Activated gamma-delta T cell treated with anti-CD3 and anti-CD28 coated beads, Interleukin-2, amount 50 U/mL, for 16 hours (primary cell): ENCODE measurements around the gene CNTNAP1.
"Not testable (repeated sequence)": the region's sequence is repeated elsewhere in the genome, so short reads cannot be mapped to it uniquely, and the experiment has no call there.

Experiments
- DNase-seq: peaks from one replicate; pipeline ENCODE4 v3.0.0-alpha.2; 2020; ENCODE audit warnings: low read depth

Gene CNTNAP1

DNA sequence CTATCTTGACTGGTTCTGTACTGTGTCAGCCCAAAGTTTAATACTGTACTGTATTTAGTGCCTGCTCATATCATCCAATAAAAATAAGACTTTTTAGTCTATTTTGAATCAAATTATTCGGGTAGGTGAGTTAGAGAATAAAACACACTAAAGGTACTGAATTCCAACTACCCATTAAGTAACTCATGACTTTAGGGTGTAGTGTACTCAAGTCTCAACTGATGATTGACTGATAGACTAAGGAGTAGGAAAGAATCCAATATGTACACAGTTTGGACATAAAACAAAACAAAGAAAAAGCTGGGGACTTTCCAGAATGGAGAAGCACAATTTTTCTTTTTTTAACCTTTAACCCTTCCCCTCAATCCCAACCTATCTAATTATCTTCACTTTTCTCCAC is 58.4 kb downstream of the CNTNAP1 start:
- no peak for DNase-seq

DNA sequence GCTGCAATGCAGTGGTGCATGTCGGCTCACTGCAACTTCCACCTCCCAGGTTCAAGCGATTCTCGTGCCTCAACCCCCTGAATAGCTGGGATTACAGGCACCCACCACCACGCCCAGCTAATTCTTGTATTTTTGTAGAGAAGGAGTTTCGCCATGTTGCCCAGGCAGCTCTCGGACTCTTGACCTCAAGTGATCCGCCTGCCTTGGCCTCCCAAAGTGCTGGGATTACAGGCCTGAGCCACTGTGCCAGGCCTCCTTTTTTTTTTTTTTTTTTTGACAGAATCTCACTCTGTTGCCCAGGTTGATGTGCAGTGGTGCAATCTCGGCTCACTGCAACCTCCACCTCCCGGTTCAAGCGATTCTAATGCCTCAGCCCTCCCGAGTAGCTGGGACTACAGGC is 60.6 kb downstream of the CNTNAP1 start:
- not testable (repeated sequence) for DNase-seq

DNA sequence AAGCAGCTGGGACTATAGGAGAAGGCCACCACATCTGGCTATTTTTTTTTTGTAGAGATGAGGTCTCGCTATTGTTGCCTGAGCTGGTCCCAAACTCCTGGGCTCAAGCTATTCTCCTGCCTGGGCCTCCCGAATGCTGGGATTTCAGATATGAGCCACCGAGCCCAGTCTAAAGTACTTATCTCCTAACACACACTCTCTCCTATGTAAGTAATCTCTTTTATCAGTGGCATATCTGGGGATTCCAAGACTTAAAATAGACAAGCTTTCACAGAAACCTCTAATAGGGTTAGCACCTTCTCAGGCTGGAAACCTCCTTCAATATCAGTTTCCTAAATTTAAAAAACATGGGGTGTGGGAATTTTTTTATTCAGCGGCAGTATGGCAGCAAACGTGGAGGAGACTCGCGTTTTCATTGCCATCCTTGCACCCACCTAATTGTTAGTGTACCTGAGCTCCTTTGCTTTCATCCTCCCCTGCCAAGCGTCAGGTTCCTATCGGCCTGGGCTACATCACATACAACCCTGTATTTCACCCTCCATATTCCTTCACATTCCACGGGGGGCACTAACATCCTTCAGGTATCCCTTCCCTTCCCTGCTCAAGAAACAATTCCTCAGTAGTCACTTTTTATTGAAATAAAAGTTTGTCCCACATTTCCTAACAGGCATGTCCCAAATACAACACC is 61.4 kb downstream of the CNTNAP1 start:
- DNase-seq, result no peak

DNA sequence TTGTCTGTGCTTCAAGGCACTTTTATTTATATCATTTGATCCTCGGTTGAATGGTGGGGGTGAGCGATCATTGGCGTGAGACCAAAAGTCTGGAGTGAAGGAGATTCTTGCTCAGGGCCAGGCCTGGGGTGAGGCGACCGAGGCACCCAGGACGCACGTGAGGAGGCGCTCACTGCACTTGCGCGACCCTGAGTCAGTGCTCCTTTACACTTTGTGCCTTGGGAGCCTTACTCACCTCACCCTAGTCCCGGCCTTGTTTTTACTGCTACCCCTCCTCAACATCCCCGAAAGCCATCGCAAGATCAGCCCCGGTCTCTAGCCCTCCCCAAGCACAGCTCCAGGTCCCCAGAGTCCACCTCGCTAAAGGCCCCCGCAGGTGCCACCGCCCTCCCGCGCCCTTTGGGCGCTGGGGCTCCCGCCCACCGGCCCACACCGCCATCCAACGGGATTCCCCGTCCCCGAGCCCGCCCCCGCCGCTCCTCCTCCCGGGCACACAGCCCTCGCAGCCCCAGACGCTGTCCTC is 62.0 kb downstream of the CNTNAP1 start:
- peak; percentile 51 for DNase-seq

DNA sequence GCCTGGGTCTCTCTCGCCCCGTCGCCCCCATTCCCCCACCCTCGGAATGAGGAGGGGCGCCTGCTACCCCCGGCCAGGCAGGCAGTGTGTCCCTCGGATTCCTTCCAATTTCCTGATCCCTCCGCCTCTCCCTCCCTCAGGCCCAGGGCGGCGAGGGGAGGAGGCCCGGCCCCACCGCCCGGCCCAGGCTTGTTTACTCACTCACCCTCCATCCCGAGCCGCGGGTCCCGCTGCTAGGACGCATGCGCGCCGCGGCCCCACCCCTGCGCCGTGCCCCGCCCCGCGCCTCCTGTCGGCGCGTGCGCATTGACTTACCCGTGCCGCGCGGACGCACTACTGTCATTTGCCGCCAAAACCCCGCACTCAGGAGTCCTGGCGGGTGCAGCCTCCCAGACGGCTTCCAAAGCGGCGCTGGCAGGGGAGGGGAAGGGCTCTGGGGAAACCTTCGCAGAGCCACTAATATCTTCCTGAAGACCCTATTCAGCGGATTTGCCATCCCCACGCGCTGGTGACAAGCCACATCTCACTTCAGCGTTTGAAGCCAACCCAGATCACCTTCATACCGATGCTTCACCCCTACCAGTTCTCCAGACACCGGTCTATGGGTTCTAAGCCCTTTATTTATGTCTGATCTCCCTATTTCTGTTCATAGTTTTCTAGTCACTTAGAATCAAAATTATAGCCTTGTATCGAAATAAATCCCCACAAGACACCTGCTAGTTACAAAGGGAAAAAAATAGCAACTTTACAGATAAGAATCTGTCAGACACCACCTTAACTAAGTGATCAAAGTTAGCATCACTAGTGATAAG is 62.7 kb downstream of the CNTNAP1 start, which contains the start of gene EZH1:
Gene EZH1, minus strand, starts transcription at position 235 of the 812 bp plus-strand sequence. CDS start 16,099 bp downstream, outside the sequence.
- DNase-seq, result peak; percentile 85

DNA sequence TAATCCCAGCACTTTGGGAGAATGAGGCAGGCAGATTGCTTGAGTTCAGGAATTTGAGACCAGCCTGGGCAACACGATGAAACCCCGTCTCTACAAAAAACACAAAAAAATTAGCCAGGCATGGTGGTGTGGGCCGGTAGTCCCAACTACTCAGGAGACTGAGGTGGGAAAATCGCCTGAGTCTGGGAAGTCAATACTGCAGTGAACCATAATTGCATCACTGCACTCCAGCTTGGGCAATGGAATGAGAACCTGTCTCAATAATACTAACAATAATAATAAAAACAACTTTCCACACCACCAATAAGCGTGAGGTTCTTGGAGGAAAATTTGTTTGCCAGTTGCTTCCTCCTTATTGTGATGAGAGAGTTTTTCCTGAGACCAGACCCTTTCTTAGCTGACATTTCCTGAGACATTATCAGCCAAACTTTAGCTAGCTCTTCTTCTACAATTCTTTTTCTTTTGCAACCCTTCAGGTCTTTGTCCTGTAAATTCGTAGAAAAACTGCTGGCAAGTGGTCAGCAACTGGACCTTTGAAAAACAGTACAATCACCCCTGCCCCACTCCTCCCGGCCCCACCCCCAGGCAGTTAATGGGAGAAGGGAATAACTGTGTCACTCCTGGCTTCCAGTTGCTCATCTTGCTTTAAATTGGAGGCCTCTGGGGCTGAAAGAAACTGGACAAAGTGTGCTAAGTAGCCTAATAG is 66.0 kb downstream of the CNTNAP1 start:
- DNase-seq, result no peak

DNA sequence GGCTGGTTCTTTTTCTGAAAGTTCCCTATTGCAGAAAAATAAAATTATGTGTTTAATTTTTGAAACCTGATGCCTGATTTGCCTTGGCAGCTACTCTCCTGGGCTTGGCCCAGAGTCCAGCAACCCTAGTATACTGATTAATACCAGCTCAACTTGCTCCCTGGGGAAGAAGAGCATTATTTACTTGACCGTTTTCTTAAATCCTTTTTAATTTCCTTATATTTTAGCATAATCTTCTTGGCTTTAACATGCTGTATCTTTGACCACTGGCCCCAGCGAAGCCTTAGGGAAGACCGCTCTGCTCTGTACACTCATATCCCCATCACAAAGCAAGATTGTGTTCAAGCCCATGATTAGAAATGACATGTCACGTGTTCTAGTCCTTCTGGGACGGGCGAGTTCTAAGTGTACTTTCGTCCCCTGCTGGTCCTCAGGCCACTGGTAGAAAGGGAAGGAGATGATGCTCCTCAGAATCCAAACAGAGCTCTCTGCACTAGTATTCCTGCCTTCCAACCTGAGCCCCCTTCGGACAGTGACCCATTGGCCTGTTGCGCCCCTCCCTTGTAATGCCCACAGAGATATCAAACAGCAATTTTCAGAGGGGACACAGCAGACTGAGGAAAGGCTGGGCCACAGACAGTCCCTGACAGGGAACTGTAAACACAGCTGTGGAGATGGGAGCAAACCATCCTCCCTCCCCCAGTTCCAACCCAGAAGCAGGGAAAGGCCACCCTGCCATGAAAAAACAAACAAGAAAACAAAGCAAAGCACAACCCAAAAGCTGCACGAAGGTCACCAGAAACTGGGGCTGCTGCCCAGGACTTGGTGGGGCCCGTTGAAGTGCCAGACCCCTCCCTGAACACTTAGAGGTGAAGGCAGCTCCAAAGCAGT is 66.8 kb downstream of the CNTNAP1 start:
- DNase-seq, result no peak
